Measurements from ENCODE around the gene HS1BP3. TPM values are rescaled to one million over a fixed set of nuclear protein-coding genes. Genes with fewer than 3 reads are reported as not detected.

Gene HS1BP3
- total RNA-seq, 1 experiment from 2014 or later = 19.6 TPM

- Histone ChIP-seq H3K9ac (ENCODE audit: low read length) (no peak within 1 kb of the TSS), H3K27ac (ENCODE audit: low read length) (no peak within 1 kb of the TSS), H3K79me2 (ENCODE audit: low read length) (no peaks in the 10 kb centered on the region), H3K4me3 (ENCODE audit: low read length) (no peak within 1 kb of the TSS), H3F3A (ENCODE audit: low read length, unreplicated experiment) (no peaks in the 10 kb centered on the region), H2AFZ (ENCODE audit: low read length) (no peak within 1 kb of the TSS), H3K27me3 (ENCODE audit: low read length) (peaks cover 43% of the 10 kb centered on the region), H3K4me1 (ENCODE audit: insufficient read depth, low read length) (no peaks in the 10 kb centered on the region), H3K9me3 (ENCODE audit: low read length) (no peaks in the 10 kb centered on the region), H4K20me1 (ENCODE audit: low read length) (no peaks in the 10 kb centered on the region), H3K9me2 (replicated peaks; ENCODE audit: low read length) (no peaks in the 10 kb centered on the region), H3K4me2 (ENCODE audit: low read length) (peak within 1 kb of the TSS; percentile 56; the same call in 1 of the 2 replicates), H3K36me3 (ENCODE audit: low read depth, low read length) (no peaks in the 10 kb centered on the region)
- CTCF ChIA-PET = no interaction called here
- intact Hi-C loops (cut with micrococcal nuclease) = no loop called here
- POLR2A ChIA-PET (ENCODE audit: unreplicated experiment) = no interaction called here
- TF ChIP-seq CTCF (conservative IDR thresholded peaks at IDR 0.05; ENCODE audit: low read depth, low read length) (0 out of 2 replicates have a peak, but pooled peaks have one; percentile 10), EZH2phosphoT487 (IDR thresholded peaks at IDR 0.05; ENCODE audit: borderline replicate concordance, low read length) (peak; percentile 60; the same call in 1 of the 2 replicates), EZH2 (IDR thresholded peaks at IDR 0.05; ENCODE audit: low read length, unreplicated experiment) (peak; percentile 89)
- BruUV-seq (replicated peaks) = no TSS peak
- DNase-seq (no peak), ATAC-seq (no peak; the same call in 1 of the 2 replicates)
Measured at GRCh38 chr2:20666304-20667150, 15.6 kb upstream of the HS1BP3 start, which contains the start of gene GDF7. Gene GDF7 (plus strand): TSS chr2:20667144. CDS start chr2:20667240, 96 bp downstream.

- no peaks in the 10 kb centered on the region for H3K36me3 ChIP-seq (ENCODE audit: low read depth, low read length)
- TF ChIP-seq EZH2 (IDR thresholded peaks at IDR 0.05; ENCODE audit: low read length, unreplicated experiment) = no peak
- no peak for TF ChIP-seq EZH2phosphoT487 (IDR thresholded peaks at IDR 0.05; ENCODE audit: borderline replicate concordance, low read length)
- no peak for TF ChIP-seq CTCF (conservative IDR thresholded peaks at IDR 0.05; ENCODE audit: low read depth, low read length)
- intact Hi-C loops (cut with micrococcal nuclease) = no loop called here
- peaks cover 5% of the 10 kb centered on the region for H3K4me1 ChIP-seq (ENCODE audit: insufficient read depth, low read length)
- ChIA-PET POLR2A (ENCODE audit: unreplicated experiment) (no interaction called here), CTCF (no interaction called here)
- no TSS peak for BruUV-seq (replicated peaks)
- no peaks in the 10 kb centered on the region for H3K9me2 ChIP-seq (replicated peaks; ENCODE audit: low read length)
- no peaks in the 10 kb centered on the region for H3K79me2 ChIP-seq (ENCODE audit: low read length)
- H3K9ac ChIP-seq (ENCODE audit: low read length) = no peak overlapping the region
- no peaks in the 10 kb centered on the region for H3F3A ChIP-seq (ENCODE audit: low read length, unreplicated experiment)
- DNase-seq = no peak
- H3K27ac ChIP-seq (ENCODE audit: low read length) = no peak overlapping the region
- H3K4me2 ChIP-seq (ENCODE audit: low read length) = no peak overlapping the region
- no peak overlapping the region for H3K4me3 ChIP-seq (ENCODE audit: low read length)
- peaks cover 43% of the 10 kb centered on the region for H3K27me3 ChIP-seq (ENCODE audit: low read length)
- no peaks in the 10 kb centered on the region for H4K20me1 ChIP-seq (ENCODE audit: low read length)
- no peak for ATAC-seq
- no peak overlapping the region for H2AFZ ChIP-seq (ENCODE audit: low read length)
- H3K9me3 ChIP-seq (ENCODE audit: low read length) = no peaks in the 10 kb centered on the region
Measured at GRCh38 chr2:20666005-20666303, 15.1 kb upstream of the HS1BP3 start.

Data from PC-3 (cell line).